PC-3 (cell line): ENCODE data around the gene HSD17B7.
"Not testable (repeated sequence)": the region's sequence is repeated elsewhere in the genome, so short reads cannot be mapped to it uniquely, and the experiment has no call there.

Source experiments
- EZH2 ChIP-seq: fragments of 300-600 bp; sonication (generic); IDR thresholded peaks from one replicate; pipeline ENCODE4 v1.6.1; 2017; ENCODE audit warnings: antibody characterized with exemption, mild to moderate bottlenecking, low read length; ENCODE audit not compliant: unreplicated experiment
- EZH2phosphoT487 ChIP-seq: fragments of 300-600 bp; sonication (generic); IDR thresholded peaks from 2 replicates; pipeline ENCODE4 v1.6.1; 2018; ENCODE audit warnings: mild to moderate bottlenecking, antibody characterized with exemption, low read length, borderline replicate concordance
- TF ChIP-seq, protein P1 (sequence below): fragments of 300-600 bp; sonication (generic); conservative IDR thresholded peaks from 2 replicates; pipeline ENCODE4 v1.5.1; 2017; ENCODE audit warnings: antibody characterized with exemption, low read depth, mild to moderate bottlenecking, low read length

DNA sequence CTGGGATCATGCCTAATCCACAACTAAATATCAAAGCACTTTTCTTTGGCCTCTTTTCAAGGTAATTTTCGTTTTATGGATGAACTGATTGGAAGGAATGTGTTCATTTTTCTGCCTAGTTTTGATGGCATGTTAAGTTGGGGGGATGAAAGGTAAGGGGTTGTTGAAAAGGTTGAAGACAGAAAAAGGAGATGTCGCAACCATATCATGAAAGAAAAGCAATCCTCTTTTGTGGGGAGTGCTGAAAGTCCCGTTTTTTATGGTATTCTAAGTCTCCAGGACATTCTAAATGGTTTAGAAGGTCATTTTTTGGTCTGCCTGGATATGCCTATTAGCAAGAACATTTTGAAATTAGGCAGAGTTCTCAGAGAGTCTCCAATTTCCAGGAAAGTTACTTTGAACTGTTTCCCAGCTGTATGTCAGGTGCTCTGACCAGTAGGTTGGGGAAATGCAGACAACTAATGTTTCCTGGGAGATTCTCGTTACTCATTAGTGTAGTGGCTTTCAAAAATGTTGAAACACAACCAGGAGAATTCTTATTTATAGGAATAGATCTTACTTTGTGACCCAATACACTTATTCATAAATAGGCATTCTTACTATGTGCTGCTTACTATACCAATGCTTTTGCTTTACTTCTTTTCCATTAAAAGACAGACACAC lies 6.2 kb downstream of the HSD17B7 start:
- TF ChIP-seq, protein P1, sequence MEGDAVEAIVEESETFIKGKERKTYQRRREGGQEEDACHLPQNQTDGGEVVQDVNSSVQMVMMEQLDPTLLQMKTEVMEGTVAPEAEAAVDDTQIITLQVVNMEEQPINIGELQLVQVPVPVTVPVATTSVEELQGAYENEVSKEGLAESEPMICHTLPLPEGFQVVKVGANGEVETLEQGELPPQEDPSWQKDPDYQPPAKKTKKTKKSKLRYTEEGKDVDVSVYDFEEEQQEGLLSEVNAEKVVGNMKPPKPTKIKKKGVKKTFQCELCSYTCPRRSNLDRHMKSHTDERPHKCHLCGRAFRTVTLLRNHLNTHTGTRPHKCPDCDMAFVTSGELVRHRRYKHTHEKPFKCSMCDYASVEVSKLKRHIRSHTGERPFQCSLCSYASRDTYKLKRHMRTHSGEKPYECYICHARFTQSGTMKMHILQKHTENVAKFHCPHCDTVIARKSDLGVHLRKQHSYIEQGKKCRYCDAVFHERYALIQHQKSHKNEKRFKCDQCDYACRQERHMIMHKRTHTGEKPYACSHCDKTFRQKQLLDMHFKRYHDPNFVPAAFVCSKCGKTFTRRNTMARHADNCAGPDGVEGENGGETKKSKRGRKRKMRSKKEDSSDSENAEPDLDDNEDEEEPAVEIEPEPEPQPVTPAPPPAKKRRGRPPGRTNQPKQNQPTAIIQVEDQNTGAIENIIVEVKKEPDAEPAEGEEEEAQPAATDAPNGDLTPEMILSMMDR, result not testable (repeated sequence)
- TF ChIP-seq EZH2phosphoT487, EZH2: not testable (repeated sequence)
